22Rv1 (cell line): ENCODE measurements around the gene ERI3.

ENCODE experiments used
- H3K27ac ChIP-seq: fragments of 450-650 bp; 2 replicates; pipeline ENCODE4 v1.5.1; 2017
- ZFX ChIP-seq: fragments of 450-650 bp; IDR thresholded peaks from 2 replicates; pipeline ENCODE4 v1.6.1; 2017; ENCODE audit warnings: antibody characterized with exemption, borderline replicate concordance
- TF ChIP-seq, protein P1 (sequence below): fragments of 450-650 bp; IDR thresholded peaks from 2 replicates; pipeline ENCODE4 v1.5.1; 2017; ENCODE audit warnings: mild to moderate bottlenecking

ERI3 gene

DNA sequence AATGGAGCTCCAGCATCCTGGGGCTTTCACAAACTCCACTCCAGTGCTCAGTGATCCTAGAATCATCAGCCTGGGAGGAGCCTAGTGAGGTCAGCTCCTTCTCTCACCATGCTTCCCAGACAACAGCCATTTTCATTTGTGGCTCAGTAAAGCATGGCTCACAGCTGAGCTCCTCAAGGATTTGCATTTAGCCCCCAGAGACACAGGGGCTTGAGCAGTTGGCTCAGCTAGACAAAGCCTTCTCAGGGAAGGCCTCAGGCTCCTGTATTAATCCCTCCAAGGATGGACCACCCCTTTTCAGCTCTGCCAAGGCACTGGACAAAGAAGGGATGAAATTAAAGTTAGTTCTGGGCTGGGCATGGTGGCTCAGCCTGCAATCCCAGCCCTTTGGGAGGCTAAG, 39.5 kb downstream of the ERI3 start:
- H3K27ac ChIP-seq = no peak overlapping the region
- no peak for TF ChIP-seq ZFX
- TF ChIP-seq, protein P1, sequence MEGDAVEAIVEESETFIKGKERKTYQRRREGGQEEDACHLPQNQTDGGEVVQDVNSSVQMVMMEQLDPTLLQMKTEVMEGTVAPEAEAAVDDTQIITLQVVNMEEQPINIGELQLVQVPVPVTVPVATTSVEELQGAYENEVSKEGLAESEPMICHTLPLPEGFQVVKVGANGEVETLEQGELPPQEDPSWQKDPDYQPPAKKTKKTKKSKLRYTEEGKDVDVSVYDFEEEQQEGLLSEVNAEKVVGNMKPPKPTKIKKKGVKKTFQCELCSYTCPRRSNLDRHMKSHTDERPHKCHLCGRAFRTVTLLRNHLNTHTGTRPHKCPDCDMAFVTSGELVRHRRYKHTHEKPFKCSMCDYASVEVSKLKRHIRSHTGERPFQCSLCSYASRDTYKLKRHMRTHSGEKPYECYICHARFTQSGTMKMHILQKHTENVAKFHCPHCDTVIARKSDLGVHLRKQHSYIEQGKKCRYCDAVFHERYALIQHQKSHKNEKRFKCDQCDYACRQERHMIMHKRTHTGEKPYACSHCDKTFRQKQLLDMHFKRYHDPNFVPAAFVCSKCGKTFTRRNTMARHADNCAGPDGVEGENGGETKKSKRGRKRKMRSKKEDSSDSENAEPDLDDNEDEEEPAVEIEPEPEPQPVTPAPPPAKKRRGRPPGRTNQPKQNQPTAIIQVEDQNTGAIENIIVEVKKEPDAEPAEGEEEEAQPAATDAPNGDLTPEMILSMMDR = no peak

DNA sequence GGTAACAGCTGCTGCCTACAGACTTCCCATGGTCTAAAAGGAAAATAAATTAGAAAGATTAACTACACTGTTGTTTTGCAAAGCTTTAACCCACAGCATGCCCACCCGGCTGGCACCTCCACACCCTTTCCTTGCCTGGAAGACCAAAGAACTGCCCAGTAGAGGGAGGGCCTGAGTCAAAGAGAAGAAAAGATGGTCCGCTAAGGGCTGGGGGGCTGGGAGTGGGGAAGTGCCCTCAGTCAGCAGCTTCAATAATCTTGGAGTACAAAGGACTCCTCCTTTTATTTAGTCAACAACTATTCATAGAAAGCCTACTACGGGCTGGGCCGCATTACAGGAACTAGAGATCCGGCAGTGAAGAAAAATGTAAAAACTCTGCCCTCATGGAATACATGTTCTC, 40.6 kb downstream of the ERI3 start:
- TF ChIP-seq, protein P1 = no peak
- no peak overlapping the region for H3K27ac ChIP-seq

DNA sequence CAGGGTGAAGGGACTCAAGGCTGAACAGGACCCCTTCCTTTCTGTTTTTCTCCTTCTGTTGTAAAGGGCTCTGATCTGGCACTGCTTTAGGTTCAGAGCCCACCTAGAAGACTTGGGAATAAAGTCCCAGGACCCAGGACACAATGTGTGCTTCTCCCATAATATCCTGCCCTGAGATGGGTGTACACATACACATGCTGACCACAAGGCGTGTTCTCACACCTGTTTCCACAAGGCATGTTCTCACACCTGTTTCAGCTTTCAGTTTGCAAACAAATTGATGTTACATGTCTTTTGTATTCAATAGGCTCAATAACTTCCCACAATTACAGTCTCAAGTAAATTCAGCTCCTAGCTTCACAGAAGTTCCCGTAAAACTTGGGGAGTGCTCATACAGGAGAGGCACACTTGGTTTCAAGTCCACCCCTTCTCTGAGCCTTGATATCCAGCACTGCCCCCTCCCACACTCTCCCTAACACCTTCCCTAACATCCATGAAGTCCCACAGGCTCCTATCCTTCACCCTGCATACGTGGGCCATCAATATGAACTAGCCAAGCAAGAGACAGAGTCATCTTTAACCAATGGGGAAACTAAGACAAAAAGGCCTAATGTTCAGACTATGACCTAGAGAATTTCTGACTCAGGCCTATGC, 41.7 kb downstream of the ERI3 start:
- TF ChIP-seq, protein P1 = no peak
- no peak for TF ChIP-seq ZFX
- no peak overlapping the region for H3K27ac ChIP-seq

DNA sequence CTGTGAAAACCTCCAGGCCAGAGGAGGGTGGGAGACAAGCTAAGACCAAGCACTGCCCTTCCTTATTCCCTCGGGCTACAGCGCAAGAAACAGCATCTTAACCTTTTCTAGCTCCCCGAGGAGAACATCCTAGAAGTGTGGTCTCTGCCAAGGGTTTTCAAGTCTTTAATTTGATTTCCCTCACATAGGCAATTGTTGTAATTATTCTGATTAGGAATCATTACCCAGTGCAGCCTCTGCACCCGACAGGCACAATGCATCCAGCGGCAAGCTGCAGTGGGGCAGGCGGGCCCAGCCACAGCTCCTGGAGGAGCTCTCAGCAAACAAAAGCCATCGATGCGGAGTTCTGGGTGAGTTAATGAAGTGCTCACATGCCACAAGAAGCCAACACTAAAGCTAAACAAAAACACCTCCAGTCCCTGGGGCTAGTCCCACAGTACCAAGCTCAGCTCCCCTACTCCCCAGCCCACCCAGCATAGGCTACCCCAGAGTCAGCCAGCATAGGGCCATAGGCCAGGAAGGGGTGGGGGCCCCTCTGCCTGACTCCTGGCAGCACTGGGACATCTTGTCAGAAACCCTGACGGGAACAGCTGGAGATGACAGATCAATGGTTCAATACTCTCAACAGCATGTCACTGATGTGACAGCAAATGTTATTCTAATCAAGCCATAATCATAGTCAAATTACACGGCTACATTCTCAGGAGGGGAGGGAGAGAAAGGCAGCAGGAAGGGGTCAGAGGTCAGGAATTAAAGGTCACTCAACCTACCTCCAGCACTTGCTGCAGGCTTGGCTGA, 42.5 kb downstream of the ERI3 start:
- TF ChIP-seq ZFX = no peak
- TF ChIP-seq, protein P1 = no peak
- H3K27ac ChIP-seq = no peak overlapping the region

DNA sequence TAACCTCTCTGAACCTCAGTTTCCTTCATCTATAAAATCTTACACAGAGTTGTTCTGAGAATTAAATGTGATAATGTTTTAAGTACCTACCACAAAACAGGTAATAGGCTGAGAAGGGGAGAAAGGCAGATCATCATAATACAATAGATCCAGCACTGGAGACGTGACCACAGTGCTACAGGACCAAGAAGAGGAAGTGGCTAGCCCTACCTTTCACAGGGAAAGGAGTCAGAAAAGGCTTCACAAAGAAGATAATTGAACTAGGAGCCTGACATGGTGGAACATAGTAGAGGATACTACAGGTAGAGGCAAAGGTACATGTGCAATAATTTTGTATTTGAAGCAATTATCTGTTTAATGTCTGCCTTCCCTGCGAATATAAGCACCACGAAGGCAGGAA, 45.1 kb downstream of the ERI3 start:
- no peak overlapping the region for H3K27ac ChIP-seq
- TF ChIP-seq, protein P1 = no peak
- no peak for TF ChIP-seq ZFX

DNA sequence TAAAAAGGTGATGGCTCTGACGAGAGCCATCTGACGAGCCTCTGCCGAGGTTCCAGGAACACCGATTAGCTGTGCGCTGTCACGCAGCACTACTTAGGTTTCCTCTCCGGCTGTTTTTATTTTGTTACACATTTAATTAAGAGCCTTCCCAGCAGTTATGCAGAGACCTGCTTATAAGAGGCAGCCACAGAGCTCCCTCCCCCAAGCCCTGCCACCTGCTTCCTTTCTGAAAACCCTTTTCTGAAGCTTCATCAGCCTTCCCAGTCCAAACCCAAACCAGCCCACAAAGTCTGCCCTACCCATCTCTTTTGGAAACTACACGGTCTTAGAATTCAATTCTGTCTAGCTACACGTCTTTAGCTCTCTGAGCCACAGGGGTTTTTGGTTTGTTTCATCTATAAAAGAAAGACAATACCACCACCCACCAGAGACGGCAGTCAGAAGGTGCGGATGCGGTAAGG, 49.1 kb downstream of the ERI3 start:
- TF ChIP-seq ZFX = no peak
- TF ChIP-seq, protein P1 = no peak
- no peak overlapping the region for H3K27ac ChIP-seq

DNA sequence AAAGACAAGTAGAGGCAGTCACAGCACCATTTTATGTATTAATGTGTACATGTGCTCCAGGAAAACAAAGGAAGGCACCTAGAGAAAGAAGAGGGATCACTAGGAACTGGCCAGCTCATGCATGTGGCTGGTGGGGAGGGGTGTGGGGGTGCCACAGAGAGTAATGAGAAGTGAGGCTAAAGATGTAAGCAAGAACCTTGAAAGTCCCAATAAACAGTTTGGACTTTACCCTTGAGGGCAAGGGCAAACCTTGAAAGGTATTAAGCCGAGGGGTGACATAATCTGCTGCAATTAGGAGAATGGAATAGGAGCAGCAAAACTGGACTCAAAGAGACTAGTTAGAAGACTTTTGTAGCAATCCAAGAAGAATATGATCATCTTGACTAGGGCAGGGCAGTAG, 51.5 kb downstream of the ERI3 start:
- TF ChIP-seq, protein P1 = no peak
- TF ChIP-seq ZFX = no peak
- no peak overlapping the region for H3K27ac ChIP-seq
